HEK293T (cell line): ENCODE measurements around the gene ATP2C1.

Experiments used
- ARNT ChIP-seq: fragments of 450-650 bp; IDR thresholded peaks from 2 replicates; pipeline ENCODE4 v1.6.1; 2017; ENCODE audit warnings: mild to moderate bottlenecking
- BHLHE40 ChIP-seq: fragments of 450-650 bp; IDR thresholded peaks from 2 replicates; pipeline ENCODE4 v1.6.1; 2016; ENCODE audit warnings: mild to moderate bottlenecking, moderate library complexity, borderline replicate concordance
- CTBP1 ChIP-seq: fragments of 450-650 bp; IDR thresholded peaks from 2 replicates; pipeline ENCODE4 v1.6.1; 2016; ENCODE audit warnings: borderline replicate concordance
- ELF4 ChIP-seq: fragments of 450-650 bp; IDR thresholded peaks from 2 replicates; pipeline ENCODE4 v1.6.1; 2017; ENCODE audit warnings: antibody characterized with exemption
- FOXA1 ChIP-seq: fragments of 450-650 bp; IDR thresholded peaks from 2 replicates; pipeline ENCODE4 v1.6.1; 2016; ENCODE audit warnings: mild to moderate bottlenecking
- FOXK2 ChIP-seq: fragments of 450-650 bp; IDR thresholded peaks from 2 replicates; pipeline ENCODE4 v1.6.1; 2016; ENCODE audit warnings: mild to moderate bottlenecking
- FOXM1 ChIP-seq: fragments of 450-650 bp; IDR thresholded peaks from 2 replicates; pipeline ENCODE4 v1.6.1; 2017; ENCODE audit warnings: mild to moderate bottlenecking, borderline replicate concordance
- HDGF ChIP-seq: fragments of 450-650 bp; IDR thresholded peaks from 2 replicates; pipeline ENCODE4 v1.6.1; 2017; ENCODE audit warnings: antibody characterized with exemption, borderline replicate concordance
- NFRKB ChIP-seq: fragments of 450-650 bp; IDR thresholded peaks from 2 replicates; pipeline ENCODE4 v1.6.1; 2016; ENCODE audit warnings: mild to moderate bottlenecking, moderate library complexity
- SP1 ChIP-seq: fragments of 450-650 bp; IDR thresholded peaks from 2 replicates; pipeline ENCODE4 v1.6.1; 2017
- SUZ12 ChIP-seq: fragments of 450-650 bp; IDR thresholded peaks from 2 replicates; pipeline ENCODE4 v1.6.1; 2016; ENCODE audit warnings: mild to moderate bottlenecking
- TARDBP ChIP-seq: fragments of 450-650 bp; IDR thresholded peaks from 2 replicates; pipeline ENCODE4 v1.6.1; 2016
- TF ChIP-seq, protein P1 (sequence below): fragments of 450-650 bp; IDR thresholded peaks from 2 replicates; pipeline ENCODE4 v1.6.1; 2016

DNA sequence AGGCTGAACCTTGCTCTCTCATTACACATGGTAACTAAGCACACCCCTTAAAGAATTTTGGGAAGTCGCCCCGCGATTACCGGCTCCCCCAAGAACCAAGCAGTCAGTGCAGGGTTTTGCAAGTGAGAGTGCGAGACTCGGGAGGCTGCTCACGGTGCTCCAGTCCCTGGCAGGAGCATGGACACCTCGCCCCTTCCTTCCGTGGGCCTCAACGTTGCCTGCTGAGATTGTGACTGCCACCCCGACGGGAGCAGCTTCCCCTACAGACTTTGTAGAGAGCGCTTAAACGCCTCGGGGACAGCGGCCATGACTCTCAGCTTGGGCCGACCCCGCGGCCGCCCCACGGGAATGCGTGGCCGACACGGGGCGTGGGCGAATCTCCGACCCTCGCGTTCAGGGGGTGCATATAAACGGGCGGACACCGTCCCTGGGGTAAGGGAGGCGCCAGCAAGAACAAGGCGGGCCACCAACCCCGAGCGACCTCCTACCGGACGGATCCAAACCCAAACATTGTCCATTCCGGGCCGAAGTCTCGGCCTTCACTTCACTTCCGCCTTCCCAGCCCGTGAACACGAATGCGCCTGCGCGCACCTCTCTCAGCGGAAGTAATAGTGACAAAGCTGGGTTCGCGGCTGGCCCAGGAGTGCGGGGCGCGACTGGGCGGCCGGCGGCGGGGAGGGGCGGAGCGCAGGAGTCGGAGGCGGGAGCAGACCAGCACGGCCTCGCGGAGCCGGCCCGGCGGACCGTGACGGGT is at the start of gene ATP2C1:
- TF ChIP-seq, protein P1, sequence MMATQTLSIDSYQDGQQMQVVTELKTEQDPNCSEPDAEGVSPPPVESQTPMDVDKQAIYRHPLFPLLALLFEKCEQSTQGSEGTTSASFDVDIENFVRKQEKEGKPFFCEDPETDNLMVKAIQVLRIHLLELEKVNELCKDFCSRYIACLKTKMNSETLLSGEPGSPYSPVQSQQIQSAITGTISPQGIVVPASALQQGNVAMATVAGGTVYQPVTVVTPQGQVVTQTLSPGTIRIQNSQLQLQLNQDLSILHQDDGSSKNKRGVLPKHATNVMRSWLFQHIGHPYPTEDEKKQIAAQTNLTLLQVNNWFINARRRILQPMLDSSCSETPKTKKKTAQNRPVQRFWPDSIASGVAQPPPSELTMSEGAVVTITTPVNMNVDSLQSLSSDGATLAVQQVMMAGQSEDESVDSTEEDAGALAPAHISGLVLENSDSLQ, result no peak
- TF ChIP-seq FOXM1 (no peak), HDGF (no peak), TARDBP (no peak), SUZ12 (no peak), SP1 (no peak), NFRKB (no peak), FOXK2 (no peak), CTBP1 (no peak), ARNT (no peak), ELF4 (peak; percentile 79), BHLHE40 (no peak), FOXA1 (no peak)
